H1 (cell line): ENCODE results near the gene SIGLEC7. TPM values are rescaled to one million over a fixed set of nuclear protein-coding genes. Genes with fewer than 3 reads are reported as not detected.

Source experiments
- SIN3A ChIP-seq, 2 experiments: IDR thresholded peaks in 1 of 2; conservative IDR thresholded peaks in 1 of 2; 2 replicates each; pipeline ENCODE4 v1.6.1; 2011 to 2012; ENCODE audit warnings: low read length in 2 of 2, improper control_type of control experiment in 1 of 2, low read depth in 1 of 2, mild to moderate bottlenecking in 1 of 2
- polyA plus RNA-seq, 7 experiments: library from polyadenylated mRNA; depleted of rRNA in 3 of 7; stranded (reverse) in 5 of 7; unstranded in 2 of 7; fragments of >200 nt in 5 of 7; fragments of 200-250 nt in 2 of 7; gene quantifications; 1 replicate in 5 of 7; 2 replicates in 1 of 7; 4 replicates in 1 of 7; pipeline versions ENCODE4 v1.2.1 to v1.2.3, GENCODE V29; 2011 to 2013; ENCODE audit warnings: missing spikeins in 2 of 7, mixed read lengths in 2 of 7
- total RNA-seq: library from RNA; stranded (reverse); fragmentation: NEBNext Ultra II Directional; extraction: Animal tissue kit (Norgen Biotek cat#: 25700); gene quantifications from 2 replicates; pipeline ENCODE4 v1.2.1, GENCODE V29; 2021
- TF ChIP-seq, protein P1 (sequence below): fragments of 300-600 bp; sonication (generic); IDR thresholded peaks from 2 replicates; pipeline ENCODE4 v1.7.1; 2012; ENCODE audit warnings: low read length, moderate library complexity, mild to moderate bottlenecking, inconsistent platforms; ENCODE audit not compliant: insufficient replicate concordance

The SIGLEC7 gene
- total and polyA plus RNA-seq, 2 of the 8 experiments (the other 6 are each of a cell fraction or from before 2014, with no cell fraction given) = not detected

DNA sequence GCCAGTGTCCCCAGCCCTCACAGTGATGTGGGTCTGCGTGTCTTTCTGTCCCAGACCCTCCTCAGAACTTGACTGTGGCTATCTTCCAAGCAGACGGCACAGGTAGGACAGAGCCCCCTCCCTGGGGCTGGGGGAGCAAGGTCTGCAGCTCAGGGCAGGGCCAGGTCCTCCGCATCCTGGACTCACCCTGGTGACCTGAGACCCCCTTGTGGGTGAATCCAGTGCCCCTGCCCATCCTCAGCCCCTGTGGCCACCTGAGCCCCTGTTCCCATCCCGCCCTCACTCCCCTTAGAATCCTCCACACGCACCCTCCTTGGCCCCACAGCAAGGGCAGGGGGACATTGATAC lies 43.7 kb downstream of the SIGLEC7 start (continued):
- TF ChIP-seq SIN3A (conservative IDR thresholded peaks at IDR 0.05 in 1 of 2, IDR thresholded peaks at IDR 0.05 in 1 of 2; ENCODE audit: low read depth in 1 of 2, low read length in 2 of 2) = no peak
- TF ChIP-seq, protein P1, sequence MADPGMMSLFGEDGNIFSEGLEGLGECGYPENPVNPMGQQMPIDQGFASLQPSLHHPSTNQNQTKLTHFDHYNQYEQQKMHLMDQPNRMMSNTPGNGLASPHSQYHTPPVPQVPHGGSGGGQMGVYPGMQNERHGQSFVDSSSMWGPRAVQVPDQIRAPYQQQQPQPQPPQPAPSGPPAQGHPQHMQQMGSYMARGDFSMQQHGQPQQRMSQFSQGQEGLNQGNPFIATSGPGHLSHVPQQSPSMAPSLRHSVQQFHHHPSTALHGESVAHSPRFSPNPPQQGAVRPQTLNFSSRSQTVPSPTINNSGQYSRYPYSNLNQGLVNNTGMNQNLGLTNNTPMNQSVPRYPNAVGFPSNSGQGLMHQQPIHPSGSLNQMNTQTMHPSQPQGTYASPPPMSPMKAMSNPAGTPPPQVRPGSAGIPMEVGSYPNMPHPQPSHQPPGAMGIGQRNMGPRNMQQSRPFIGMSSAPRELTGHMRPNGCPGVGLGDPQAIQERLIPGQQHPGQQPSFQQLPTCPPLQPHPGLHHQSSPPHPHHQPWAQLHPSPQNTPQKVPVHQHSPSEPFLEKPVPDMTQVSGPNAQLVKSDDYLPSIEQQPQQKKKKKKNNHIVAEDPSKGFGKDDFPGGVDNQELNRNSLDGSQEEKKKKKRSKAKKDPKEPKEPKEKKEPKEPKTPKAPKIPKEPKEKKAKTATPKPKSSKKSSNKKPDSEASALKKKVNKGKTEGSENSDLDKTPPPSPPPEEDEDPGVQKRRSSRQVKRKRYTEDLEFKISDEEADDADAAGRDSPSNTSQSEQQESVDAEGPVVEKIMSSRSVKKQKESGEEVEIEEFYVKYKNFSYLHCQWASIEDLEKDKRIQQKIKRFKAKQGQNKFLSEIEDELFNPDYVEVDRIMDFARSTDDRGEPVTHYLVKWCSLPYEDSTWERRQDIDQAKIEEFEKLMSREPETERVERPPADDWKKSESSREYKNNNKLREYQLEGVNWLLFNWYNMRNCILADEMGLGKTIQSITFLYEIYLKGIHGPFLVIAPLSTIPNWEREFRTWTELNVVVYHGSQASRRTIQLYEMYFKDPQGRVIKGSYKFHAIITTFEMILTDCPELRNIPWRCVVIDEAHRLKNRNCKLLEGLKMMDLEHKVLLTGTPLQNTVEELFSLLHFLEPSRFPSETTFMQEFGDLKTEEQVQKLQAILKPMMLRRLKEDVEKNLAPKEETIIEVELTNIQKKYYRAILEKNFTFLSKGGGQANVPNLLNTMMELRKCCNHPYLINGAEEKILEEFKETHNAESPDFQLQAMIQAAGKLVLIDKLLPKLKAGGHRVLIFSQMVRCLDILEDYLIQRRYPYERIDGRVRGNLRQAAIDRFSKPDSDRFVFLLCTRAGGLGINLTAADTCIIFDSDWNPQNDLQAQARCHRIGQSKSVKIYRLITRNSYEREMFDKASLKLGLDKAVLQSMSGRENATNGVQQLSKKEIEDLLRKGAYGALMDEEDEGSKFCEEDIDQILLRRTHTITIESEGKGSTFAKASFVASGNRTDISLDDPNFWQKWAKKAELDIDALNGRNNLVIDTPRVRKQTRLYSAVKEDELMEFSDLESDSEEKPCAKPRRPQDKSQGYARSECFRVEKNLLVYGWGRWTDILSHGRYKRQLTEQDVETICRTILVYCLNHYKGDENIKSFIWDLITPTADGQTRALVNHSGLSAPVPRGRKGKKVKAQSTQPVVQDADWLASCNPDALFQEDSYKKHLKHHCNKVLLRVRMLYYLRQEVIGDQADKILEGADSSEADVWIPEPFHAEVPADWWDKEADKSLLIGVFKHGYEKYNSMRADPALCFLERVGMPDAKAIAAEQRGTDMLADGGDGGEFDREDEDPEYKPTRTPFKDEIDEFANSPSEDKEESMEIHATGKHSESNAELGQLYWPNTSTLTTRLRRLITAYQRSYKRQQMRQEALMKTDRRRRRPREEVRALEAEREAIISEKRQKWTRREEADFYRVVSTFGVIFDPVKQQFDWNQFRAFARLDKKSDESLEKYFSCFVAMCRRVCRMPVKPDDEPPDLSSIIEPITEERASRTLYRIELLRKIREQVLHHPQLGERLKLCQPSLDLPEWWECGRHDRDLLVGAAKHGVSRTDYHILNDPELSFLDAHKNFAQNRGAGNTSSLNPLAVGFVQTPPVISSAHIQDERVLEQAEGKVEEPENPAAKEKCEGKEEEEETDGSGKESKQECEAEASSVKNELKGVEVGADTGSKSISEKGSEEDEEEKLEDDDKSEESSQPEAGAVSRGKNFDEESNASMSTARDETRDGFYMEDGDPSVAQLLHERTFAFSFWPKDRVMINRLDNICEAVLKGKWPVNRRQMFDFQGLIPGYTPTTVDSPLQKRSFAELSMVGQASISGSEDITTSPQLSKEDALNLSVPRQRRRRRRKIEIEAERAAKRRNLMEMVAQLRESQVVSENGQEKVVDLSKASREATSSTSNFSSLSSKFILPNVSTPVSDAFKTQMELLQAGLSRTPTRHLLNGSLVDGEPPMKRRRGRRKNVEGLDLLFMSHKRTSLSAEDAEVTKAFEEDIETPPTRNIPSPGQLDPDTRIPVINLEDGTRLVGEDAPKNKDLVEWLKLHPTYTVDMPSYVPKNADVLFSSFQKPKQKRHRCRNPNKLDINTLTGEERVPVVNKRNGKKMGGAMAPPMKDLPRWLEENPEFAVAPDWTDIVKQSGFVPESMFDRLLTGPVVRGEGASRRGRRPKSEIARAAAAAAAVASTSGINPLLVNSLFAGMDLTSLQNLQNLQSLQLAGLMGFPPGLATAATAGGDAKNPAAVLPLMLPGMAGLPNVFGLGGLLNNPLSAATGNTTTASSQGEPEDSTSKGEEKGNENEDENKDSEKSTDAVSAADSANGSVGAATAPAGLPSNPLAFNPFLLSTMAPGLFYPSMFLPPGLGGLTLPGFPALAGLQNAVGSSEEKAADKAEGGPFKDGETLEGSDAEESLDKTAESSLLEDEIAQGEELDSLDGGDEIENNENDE = no peak
